AG09309 (cell line): ENCODE data around the gene EXOC4.
"Not testable (repeated sequence)": the region's sequence is repeated elsewhere in the genome, so short reads cannot be mapped to it uniquely, and the experiment has no call there.

Experiments used
- DNase-seq: peaks from one replicate; pipeline ENCODE4 v3.0.0-alpha.2; 2010; ENCODE audit warnings: low read depth
- H3K4me3 ChIP-seq: 2 replicates; pipeline ENCODE4 v1.5.1; 2011; ENCODE audit warnings: mild to moderate bottlenecking, low read depth, low read length, moderate library complexity; ENCODE audit not compliant: control insufficient read depth
- CTCF ChIP-seq: IDR thresholded peaks from 2 replicates; pipeline ENCODE4 v1.5.1; 2011; ENCODE audit warnings: mild to moderate bottlenecking, low read depth, low read length, inconsistent platforms; ENCODE audit not compliant: insufficient read depth, control insufficient read depth; ENCODE audit errors: missing control alignments

Gene EXOC4

DNA sequence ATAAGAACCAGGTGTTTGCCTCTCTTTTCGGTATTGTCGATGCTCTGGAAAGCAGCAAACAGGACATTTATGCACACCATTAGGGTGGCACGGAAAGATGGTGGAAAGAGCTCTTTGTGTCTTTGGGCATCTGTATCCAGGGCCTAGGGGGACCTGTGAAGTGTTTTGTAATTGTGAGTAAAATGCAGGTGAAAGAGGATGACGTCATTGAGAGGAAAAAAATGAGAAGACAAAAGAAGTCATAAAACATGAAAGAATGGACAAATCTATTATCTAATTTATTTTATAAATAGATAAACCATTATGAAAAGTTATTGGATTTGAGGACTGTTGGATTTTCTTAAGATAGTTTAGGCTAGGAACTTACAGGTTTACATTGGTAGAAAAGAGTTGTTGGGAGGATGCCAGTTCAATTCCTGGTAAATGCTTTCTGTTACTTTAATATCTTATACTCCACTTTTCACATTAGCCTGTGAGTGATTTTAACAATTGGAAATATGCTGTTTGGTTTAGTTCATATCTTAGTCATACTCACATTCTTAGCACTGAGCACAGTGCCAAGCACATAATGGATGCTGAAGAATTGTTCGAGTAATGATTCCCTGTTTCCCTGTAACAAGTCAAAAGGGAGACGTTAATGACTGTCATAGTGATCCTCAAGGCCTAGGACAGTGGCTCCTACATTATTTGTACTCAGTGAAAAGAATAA is 62.6 kb downstream of the EXOC4 start:
- TF ChIP-seq CTCF: no peak
- peak; percentile 3 for DNase-seq
- no peak overlapping the region for H3K4me3 ChIP-seq

DNA sequence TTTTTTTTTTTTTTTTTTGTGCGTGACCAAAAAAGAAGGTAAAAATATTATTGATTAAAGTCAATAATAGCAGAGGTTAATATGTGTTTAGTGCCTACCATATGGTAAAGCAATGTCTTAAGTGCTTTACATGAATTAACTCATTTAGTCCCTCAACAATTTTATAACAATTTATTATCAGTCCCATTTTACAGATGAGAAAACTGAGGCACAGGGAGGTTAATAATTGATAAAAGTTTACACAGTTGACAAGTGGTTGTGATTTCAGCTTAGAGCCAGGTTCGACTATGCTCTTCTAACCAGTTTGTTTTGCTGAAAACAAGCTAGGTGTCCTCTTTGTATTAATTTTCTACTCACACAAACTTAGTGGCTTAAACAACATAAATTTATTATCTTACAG is 67.0 kb downstream of the EXOC4 start:
- no peak for DNase-seq
- no peak for TF ChIP-seq CTCF
- no peak overlapping the region for H3K4me3 ChIP-seq

DNA sequence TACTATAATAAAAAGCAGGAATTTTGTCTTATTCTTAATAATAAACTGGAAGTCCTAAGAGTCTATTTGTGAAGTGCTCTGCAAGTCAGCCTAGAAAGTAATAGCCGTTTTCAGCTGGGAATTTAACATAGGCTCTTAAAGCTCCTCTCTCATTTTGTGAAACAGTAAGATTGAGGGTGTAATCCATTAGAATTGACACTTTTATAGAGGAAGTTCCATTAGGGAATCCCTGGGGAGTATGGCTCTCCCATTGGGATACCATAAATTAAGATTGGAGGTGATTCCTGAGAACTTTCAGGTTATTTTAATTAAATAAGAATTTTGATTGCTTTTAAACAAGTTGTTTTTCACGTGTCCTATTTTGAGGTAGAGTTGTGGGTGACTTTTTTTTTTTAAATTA is 68.0 kb downstream of the EXOC4 start:
- DNase-seq: no peak
- no peak for TF ChIP-seq CTCF
- H3K4me3 ChIP-seq: no peak overlapping the region

DNA sequence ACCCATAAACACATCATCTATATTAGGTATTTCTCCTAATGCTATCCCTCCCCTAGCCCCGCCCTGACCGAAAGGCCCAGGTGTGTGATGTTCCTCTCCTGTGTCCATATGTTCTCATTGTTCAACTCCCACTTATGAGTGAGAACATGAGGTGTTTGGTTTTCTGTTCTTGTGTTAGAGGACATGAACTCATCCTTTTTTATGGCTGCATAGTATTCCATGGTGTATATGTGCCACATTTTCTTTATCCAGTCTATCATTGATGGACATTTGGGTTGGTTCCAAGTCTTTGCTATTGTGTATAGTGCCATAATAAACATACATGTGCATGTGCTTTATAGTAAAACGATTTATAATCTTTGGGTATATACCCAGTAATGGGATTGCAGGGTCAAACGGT is 68.5 kb downstream of the EXOC4 start:
- H3K4me3 ChIP-seq, DNase-seq: not testable (repeated sequence)

DNA sequence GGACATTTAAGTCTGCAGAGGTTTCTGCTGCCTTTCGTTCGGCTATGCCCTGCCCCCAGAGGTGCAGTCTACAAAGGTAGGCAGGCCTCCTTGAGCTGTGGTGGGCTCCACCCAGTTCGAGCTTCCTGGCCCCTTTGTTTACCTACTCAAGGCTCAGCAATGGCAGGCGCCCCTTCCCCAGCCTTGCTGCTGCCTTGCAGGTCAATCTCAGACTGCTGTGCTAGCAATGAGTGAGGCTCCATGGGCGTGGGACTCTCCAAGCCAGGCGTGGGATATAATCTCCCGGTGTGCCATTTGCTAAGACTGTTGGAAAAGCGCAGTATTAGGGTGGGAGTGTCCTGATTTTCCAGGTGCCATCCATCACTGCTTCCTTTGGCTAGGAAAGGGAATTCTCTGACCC is 73.9 kb downstream of the EXOC4 start:
- not testable (repeated sequence) for H3K4me3 ChIP-seq, DNase-seq

GRCh38 chr7:133328021-133328420 is 75.1 kb downstream of the EXOC4 start:
- not testable (repeated sequence) for DNase-seq, H3K4me3 ChIP-seq

GRCh38 chr7:133330085-133330484 is 77.2 kb downstream of the EXOC4 start:
- DNase-seq: no peak
- TF ChIP-seq CTCF: no peak
- H3K4me3 ChIP-seq: no peak overlapping the region

GRCh38 chr7:133331861-133332260 is 79.0 kb downstream of the EXOC4 start:
- no peak for DNase-seq

More at GRCh38 chr7:133331861-133332260, 79.0 kb downstream of the EXOC4 start:
- no peak for TF ChIP-seq CTCF
- H3K4me3 ChIP-seq: no peak overlapping the region
